H9 (cell line): ENCODE data around the gene WNT3A. TPM values are rescaled to one million over a fixed set of nuclear protein-coding genes. Genes with fewer than 3 reads are reported as not detected.

Experiments
- DNase-seq: peaks from one replicate; pipeline ENCODE4 v3.0.0-alpha.2; 2017
- H2AFZ ChIP-seq: one replicate; pipeline ENCODE4 v1.6.1; 2013; ENCODE audit warnings: mild to moderate bottlenecking, low read length, control low read depth, moderate library complexity
- H2AK5ac ChIP-seq: 2 replicates; pipeline ENCODE4 v1.6.1; 2013; ENCODE audit warnings: low read length, control low read depth, mixed read lengths; ENCODE audit not compliant: insufficient read length
- H2BK120ac ChIP-seq: one replicate; pipeline ENCODE4 v1.6.1; 2013; ENCODE audit warnings: low read depth, mild to moderate bottlenecking, low read length, control low read depth, inconsistent platforms; ENCODE audit not compliant: poor library complexity, severe bottlenecking
- H2BK12ac ChIP-seq: 2 replicates; pipeline ENCODE4 v1.6.1; 2013; ENCODE audit warnings: low read length, control low read depth, mixed read lengths, low read depth; ENCODE audit not compliant: insufficient read length
- H2BK15ac ChIP-seq: 2 replicates; pipeline ENCODE4 v1.6.1; 2013; ENCODE audit warnings: low read depth, low read length, control low read depth
- H2BK20ac ChIP-seq: one replicate; pipeline ENCODE4 v1.6.1; 2013; ENCODE audit warnings: low read depth, mild to moderate bottlenecking, low read length, control low read depth, inconsistent platforms; ENCODE audit not compliant: poor library complexity, severe bottlenecking
- H2BK5ac ChIP-seq: 2 replicates; pipeline ENCODE4 v1.6.1; 2013; ENCODE audit warnings: low read length, control low read depth, mixed read lengths; ENCODE audit not compliant: insufficient read length
- H3K14ac ChIP-seq: 2 replicates; pipeline ENCODE4 v1.6.1; 2013; ENCODE audit warnings: low read length, control low read depth; ENCODE audit not compliant: insufficient read depth
- H3K18ac ChIP-seq: 2 replicates; pipeline ENCODE4 v1.6.1; 2013; ENCODE audit warnings: low read depth, mild to moderate bottlenecking, mixed read lengths, low read length, control low read depth; ENCODE audit not compliant: insufficient read length
- H3K23ac ChIP-seq: 2 replicates; pipeline ENCODE4 v1.6.1; 2013; ENCODE audit warnings: low read length, control low read depth, mixed read lengths, low read depth; ENCODE audit not compliant: insufficient read length
- H3K23me2 ChIP-seq: 2 replicates; pipeline ENCODE4 v1.6.1; 2013; ENCODE audit warnings: low read depth, mild to moderate bottlenecking, mixed read lengths, low read length, control low read depth; ENCODE audit not compliant: insufficient read length, poor library complexity, severe bottlenecking
- H3K27ac ChIP-seq: 2 replicates; pipeline ENCODE4 v1.5.1; 2013; ENCODE audit warnings: low read length, control low read depth, mixed read lengths, low read depth; ENCODE audit not compliant: insufficient read length
- H3K27me3 ChIP-seq: 2 replicates; pipeline ENCODE4 v1.6.1; 2013; ENCODE audit warnings: low read length, control low read depth, inconsistent platforms; ENCODE audit not compliant: insufficient read depth
- H3K4ac ChIP-seq: 2 replicates; pipeline ENCODE4 v1.6.1; 2013; ENCODE audit warnings: low read depth, mild to moderate bottlenecking, control low read depth, inconsistent platforms, low read length, moderate library complexity
- H3K4me1 ChIP-seq: 2 replicates; pipeline ENCODE4 v1.6.1; 2013; ENCODE audit warnings: low read length, control low read depth, inconsistent platforms; ENCODE audit not compliant: insufficient read depth
- H3K4me2 ChIP-seq: 2 replicates; pipeline ENCODE4 v1.6.1; 2013; ENCODE audit warnings: low read length, control low read depth, mixed read lengths; ENCODE audit not compliant: insufficient read length, insufficient read depth
- H3K56ac ChIP-seq: 2 replicates; pipeline ENCODE4 v1.6.1; 2013; ENCODE audit warnings: low read depth, mild to moderate bottlenecking, mixed read lengths, low read length, control low read depth; ENCODE audit not compliant: insufficient read length
- H3K79me1 ChIP-seq: 2 replicates; pipeline ENCODE4 v1.6.1; 2013; ENCODE audit warnings: low read depth, mild to moderate bottlenecking, moderate library complexity, low read length, control low read depth, inconsistent platforms; ENCODE audit not compliant: insufficient read depth, poor library complexity, severe bottlenecking
- H3K79me2 ChIP-seq: 2 replicates; pipeline ENCODE4 v1.6.1; 2013; ENCODE audit warnings: low read length, control low read depth, inconsistent platforms; ENCODE audit not compliant: insufficient read depth
- H3K9ac ChIP-seq: 2 replicates; pipeline ENCODE4 v1.6.1; 2013; ENCODE audit warnings: low read length, control low read depth, mixed read lengths; ENCODE audit not compliant: insufficient read length; ENCODE audit errors: extremely low read depth
- H3K9me3 ChIP-seq: one replicate; pipeline ENCODE4 v1.6.1; 2013; ENCODE audit warnings: low read depth, low read length, inconsistent platforms; ENCODE audit not compliant: control insufficient read depth
- H3T11ph ChIP-seq: one replicate; pipeline ENCODE4 v1.6.1; 2013; ENCODE audit warnings: mild to moderate bottlenecking, low read length, control low read depth, inconsistent platforms
- H4K20me1 ChIP-seq: one replicate; pipeline ENCODE4 v1.6.1; 2013; ENCODE audit not compliant: control insufficient read depth, insufficient read length, insufficient read depth
- H4K5ac ChIP-seq: 2 replicates; pipeline ENCODE4 v1.6.1; 2013; ENCODE audit warnings: low read depth, mild to moderate bottlenecking, mixed read lengths, low read length, control low read depth; ENCODE audit not compliant: insufficient read length
- H4K8ac ChIP-seq: replicated peaks from 2 replicates; pipeline ENCODE4 v1.6.1; 2013; ENCODE audit warnings: low read length, control low read depth, mixed read lengths, low read depth; ENCODE audit not compliant: insufficient read length
- H4K91ac ChIP-seq: 2 replicates; pipeline ENCODE4 v1.6.1; 2013; ENCODE audit warnings: low read depth, mild to moderate bottlenecking, moderate library complexity, mixed read lengths, low read length, control low read depth; ENCODE audit not compliant: insufficient read length
- H3K27ac Mint-ChIP-seq, 3 experiments: 2 replicates in 2 of 3; 3 replicates in 1 of 3; pipeline ENCODE4 v1.8.0; 2020 to 2021; ENCODE audit warnings: mixed read lengths in 3 of 3, mild to moderate bottlenecking in 1 of 3, moderate library complexity in 1 of 3
- H3K27me3 Mint-ChIP-seq: 2 replicates; pipeline ENCODE4 v1.8.0; 2021; ENCODE audit warnings: low read depth, mild to moderate bottlenecking, moderate library complexity, mixed read lengths
- H3K36me3 Mint-ChIP-seq, 3 experiments: 2 replicates in 2 of 3; 3 replicates in 1 of 3; pipeline ENCODE4 v1.8.0; 2020 to 2021; ENCODE audit warnings: low read depth in 3 of 3, mixed read lengths in 3 of 3; ENCODE audit not compliant: insufficient read depth in 1 of 3
- H3K4me1 Mint-ChIP-seq, 2 experiments: 2 replicates each; pipeline ENCODE4 v1.8.0; 2020; ENCODE audit warnings: mixed read lengths in 2 of 2
- H3K4me3 Mint-ChIP-seq, 2 experiments: 2 replicates in 1 of 2; 3 replicates in 1 of 2; pipeline ENCODE4 v1.8.0; 2020 to 2021; ENCODE audit warnings: mild to moderate bottlenecking in 2 of 2, mixed read lengths in 2 of 2, moderate library complexity in 1 of 2
- H3K9me3 Mint-ChIP-seq, 2 experiments: 2 replicates in 1 of 2; 3 replicates in 1 of 2; pipeline ENCODE4 v1.8.0; 2020; ENCODE audit warnings: mild to moderate bottlenecking in 2 of 2, mixed read lengths in 2 of 2, moderate library complexity in 1 of 2
- CTCF ChIP-seq: fragments of 200-600 bp; sonication (generic); conservative IDR thresholded peaks from 3 replicates; pipeline ENCODE4 v1.8.0; 2021; ENCODE audit warnings: antibody characterized with exemption, mild to moderate bottlenecking
- WGBS: extraction: QIAGEN DNeasy Blood & Tissue Kit; methylation state at CpG from one replicate; pipeline ENCODE4 v1.1.7; 2013; ENCODE audit warnings: missing lambda C conversion rate, low lambda C conversion rate, mixed read lengths; ENCODE audit not compliant: insufficient read length; ENCODE audit errors: extremely low coverage; 5-methylcytosine and 5-hydroxymethylcytosine counted together
- total RNA-seq: library from RNA; stranded (reverse); gene quantifications from 2 replicates; pipeline ENCODE4 v1.2.1, GENCODE V29; 2021

The WNT3A gene
- total RNA-seq, 1 experiment from 2014 or later, result 0.17 TPM

DNA sequence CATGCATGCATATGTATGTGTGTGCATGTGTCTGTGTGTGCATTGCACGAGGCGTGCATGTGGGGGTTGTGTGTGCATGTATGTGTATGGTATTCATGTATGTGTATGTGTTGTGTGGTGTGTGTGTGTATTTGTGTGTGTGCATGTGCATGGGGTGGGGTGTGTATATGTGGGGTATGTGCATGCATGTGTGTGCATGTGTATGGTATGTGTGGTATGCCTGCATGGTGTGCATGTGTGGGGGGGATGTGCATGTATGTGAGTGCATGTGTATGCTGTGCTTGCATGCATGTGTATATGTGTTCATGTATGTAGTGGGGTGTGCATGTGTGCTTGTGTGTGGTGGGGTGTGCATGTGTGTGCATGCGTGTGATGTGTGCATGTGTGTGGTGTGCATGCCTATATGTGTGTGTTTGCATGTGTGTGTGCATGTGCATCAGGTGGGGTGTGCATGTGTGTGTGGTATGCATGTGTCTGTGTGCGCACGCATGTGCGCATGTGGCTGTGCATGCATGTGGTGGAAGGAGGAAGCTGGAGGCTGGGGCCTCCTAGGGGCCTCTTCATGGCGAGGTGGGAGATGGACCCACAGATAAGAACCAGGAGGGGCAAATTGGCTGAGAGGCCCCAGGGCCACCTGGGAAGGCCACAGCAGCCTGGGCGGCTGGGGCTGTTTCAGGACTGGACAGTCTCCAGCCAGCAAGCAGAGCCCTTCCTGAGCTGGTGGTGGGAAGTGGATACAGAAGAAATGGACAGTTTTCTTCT lies 39.8 kb downstream of the WNT3A start:
- no peaks in the 10 kb centered on the region for H4K20me1 ChIP-seq
- no peak overlapping the region for H3K4ac ChIP-seq
- H3K79me2 ChIP-seq, result no peaks in the 10 kb centered on the region
- H3K9me3 ChIP-seq, result no peaks in the 10 kb centered on the region
- H2AK5ac ChIP-seq, result no peak overlapping the region
- no peak overlapping the region for H4K8ac ChIP-seq
- no peak overlapping the region for H2BK20ac ChIP-seq
- H4K5ac ChIP-seq, result peak overlapping the region; percentile 28
- H3K56ac ChIP-seq, result no peak overlapping the region
- no peak overlapping the region for H2BK15ac ChIP-seq
- no peaks in the 10 kb centered on the region; a peak in 1 of 7 replicates for H3K36me3 Mint-ChIP-seq
- H3K27me3 ChIP-seq, result peaks cover 12% of the 10 kb centered on the region; the same call in 1 of the 2 replicates
- H3K23ac ChIP-seq, result no peak overlapping the region
- TF ChIP-seq CTCF, result no peak
- no peak overlapping the region for H3K27ac ChIP-seq
- no peaks in the 10 kb centered on the region for H3K79me1 ChIP-seq
- no peak overlapping the region for H3T11ph ChIP-seq
- no peak overlapping the region for H3K18ac ChIP-seq
- H3K4me3 Mint-ChIP-seq, result no peak overlapping the region; a peak in 1 of 5 replicates
- no peak for DNase-seq
- H2BK12ac ChIP-seq, result no peak overlapping the region
- H3K4me2 ChIP-seq, result no peak overlapping the region
- no peak overlapping the region for H2AFZ ChIP-seq
- no peak overlapping the region for H2BK5ac ChIP-seq
- H3K14ac ChIP-seq, result no peak overlapping the region
- peaks cover 0 to 4% of the 10 kb centered on the region in 2 experiments; a peak in 2 of 5 replicates for H3K9me3 Mint-ChIP-seq
- H3K4me1 Mint-ChIP-seq, result peaks cover 0 to 9% of the 10 kb centered on the region in 2 experiments; a peak in 2 of 4 replicates
- H3K27ac Mint-ChIP-seq, result no peak overlapping the region; a peak in 1 of 7 replicates
- no peak overlapping the region for H3K9ac ChIP-seq
- no peak overlapping the region for H2BK120ac ChIP-seq
- H3K27me3 Mint-ChIP-seq, result peaks cover 58% of the 10 kb centered on the region
- no peak overlapping the region for H4K91ac ChIP-seq
- H3K4me1 ChIP-seq, result no peaks in the 10 kb centered on the region; the same call in 1 of the 2 replicates
- no CpG with 5 or more reads among the region's 8 CpGs for WGBS
- H3K23me2 ChIP-seq, result peaks cover 3% of the 10 kb centered on the region
